Measurements from ENCODE around the gene EGFLAM. TPM values are rescaled to one million over a fixed set of nuclear protein-coding genes. Genes with fewer than 3 reads are reported as not detected.

Gene EGFLAM
- total and polyA plus RNA-seq, 3 donors from 2014 or later: 12.0 to 38.8 (median 15.2) TPM

DNA sequence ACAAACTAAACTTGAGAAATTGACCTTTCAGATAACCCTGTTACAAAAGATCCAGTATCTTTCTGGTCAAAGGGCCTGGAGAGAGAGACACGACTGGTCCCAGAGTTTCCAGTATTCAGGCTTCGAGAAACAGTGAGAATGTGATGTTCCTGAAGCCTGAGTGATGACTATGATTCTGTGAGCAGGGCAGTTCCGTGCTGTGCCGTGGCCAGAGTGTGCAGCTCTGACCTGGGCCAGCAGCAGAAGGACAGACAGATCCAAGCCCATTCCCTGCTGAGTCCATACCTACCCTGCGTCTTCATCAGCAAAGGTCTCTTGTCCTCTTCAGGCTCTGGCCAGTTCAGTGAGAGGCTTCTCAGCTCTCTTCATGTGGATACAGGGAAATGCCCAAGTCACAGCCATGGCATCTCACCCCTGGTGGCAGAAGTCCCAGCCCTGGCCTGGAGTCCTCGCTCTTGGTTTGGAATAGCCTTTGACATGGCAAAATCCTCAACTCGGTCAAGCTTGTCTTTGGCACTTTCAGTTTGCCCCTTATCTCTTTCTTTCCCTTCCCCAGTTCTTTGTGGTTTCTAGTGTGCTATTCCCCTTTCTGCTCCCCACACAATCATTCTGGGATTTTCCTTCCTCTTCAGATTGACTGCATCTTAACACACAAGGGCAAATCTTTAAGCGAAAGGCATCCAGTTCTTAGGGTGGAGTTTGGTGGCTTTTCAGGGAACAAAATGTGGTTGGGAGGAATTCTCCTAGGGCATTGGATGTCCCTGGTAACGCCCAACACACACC is 190.4 kb downstream of the EGFLAM start:
- TF ChIP-seq, protein P1, sequence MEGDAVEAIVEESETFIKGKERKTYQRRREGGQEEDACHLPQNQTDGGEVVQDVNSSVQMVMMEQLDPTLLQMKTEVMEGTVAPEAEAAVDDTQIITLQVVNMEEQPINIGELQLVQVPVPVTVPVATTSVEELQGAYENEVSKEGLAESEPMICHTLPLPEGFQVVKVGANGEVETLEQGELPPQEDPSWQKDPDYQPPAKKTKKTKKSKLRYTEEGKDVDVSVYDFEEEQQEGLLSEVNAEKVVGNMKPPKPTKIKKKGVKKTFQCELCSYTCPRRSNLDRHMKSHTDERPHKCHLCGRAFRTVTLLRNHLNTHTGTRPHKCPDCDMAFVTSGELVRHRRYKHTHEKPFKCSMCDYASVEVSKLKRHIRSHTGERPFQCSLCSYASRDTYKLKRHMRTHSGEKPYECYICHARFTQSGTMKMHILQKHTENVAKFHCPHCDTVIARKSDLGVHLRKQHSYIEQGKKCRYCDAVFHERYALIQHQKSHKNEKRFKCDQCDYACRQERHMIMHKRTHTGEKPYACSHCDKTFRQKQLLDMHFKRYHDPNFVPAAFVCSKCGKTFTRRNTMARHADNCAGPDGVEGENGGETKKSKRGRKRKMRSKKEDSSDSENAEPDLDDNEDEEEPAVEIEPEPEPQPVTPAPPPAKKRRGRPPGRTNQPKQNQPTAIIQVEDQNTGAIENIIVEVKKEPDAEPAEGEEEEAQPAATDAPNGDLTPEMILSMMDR (IDR thresholded peaks at IDR 0.05): no peak
- no peak for TF ChIP-seq POLR2A (IDR thresholded peaks at IDR 0.05)
- Histone ChIP-seq H3K27me3 (no peaks in the 10 kb centered on the region), H3K4me1 (no peaks in the 10 kb centered on the region), H3K9me3 (no peaks in the 10 kb centered on the region), H3K36me3 (ENCODE audit: low read depth, missing control alignments) (no peaks in the 10 kb centered on the region), H3K27ac (no peak overlapping the region), H3K4me3 (no peak overlapping the region)
- DNase-seq: no peak
- intact Hi-C loops (cut with DNase I; ENCODE audit: low total_unique reads): loop anchor here (10.0 kb wide), 2 partner anchors 216 to 356 kb away; no protein-coding TSS in a partner anchor
- 58 to 76% methylated on average over 8 to 9 of the region's 9 CpGs for WGBS, 2 donors

DNA sequence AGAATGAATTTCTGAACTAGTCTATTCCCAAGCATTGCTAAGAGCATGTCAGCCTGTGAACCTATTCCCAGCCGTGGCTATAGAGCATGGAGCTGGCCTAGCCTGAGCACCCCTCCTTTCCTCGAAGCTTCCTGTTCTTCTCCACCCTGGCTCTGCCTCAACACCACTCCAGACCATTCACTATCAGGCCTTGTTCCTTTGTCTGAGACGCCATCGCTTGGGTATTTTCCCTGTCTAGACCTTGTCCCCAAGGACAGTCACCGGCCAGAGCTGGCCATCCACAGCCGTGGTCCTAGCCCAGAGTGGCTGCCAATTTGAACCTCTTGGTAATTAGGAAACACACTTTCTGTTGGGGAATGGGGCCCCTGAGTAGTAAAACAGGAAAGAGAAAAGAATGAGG is 192.3 kb downstream of the EGFLAM start:
- no peak for DNase-seq
- WGBS, 2 donors: 74 to 87% methylated on average over 6 of the region's 6 CpGs
- no peaks in the 10 kb centered on the region for H3K36me3 ChIP-seq (ENCODE audit: low read depth, missing control alignments)
- H3K27ac ChIP-seq: no peak overlapping the region
- no peak overlapping the region for H3K4me3 ChIP-seq
- no peak for TF ChIP-seq POLR2A (IDR thresholded peaks at IDR 0.05)
- TF ChIP-seq, protein P1 (IDR thresholded peaks at IDR 0.05): no peak
- no peaks in the 10 kb centered on the region for H3K27me3 ChIP-seq
- intact Hi-C loops (cut with DNase I; ENCODE audit: low total_unique reads): no loop called here
- H3K9me3 ChIP-seq: no peaks in the 10 kb centered on the region
- H3K4me1 ChIP-seq: no peaks in the 10 kb centered on the region

DNA sequence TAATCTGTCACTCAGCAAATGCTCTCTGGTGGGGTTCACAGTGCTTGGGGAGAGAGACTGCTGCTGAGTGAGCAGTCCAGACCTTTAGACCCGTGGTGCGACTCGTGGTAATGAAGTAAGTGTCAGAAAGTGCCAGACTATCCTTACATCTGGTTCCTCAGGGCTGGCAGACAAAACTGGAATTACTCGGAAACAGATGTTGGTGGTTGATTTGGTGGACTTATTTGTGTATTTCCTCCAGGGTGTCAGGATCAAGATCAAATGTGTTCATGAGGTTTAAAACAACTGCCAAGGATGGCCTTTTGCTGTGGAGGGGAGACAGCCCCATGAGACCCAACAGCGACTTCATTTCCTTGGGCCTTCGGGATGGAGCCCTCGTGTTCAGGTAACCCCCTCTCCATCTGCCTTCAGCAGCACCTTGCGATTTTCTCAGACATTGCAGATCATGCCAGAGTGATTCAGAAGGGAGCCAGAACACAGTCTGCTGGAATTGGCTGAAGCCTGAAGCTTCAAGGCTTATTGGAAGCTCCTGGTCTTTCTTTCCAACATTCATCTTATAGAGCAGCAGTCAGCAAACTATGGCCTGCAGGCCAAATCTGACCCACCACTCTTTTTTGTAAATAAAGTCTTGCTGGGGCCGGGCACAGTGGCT is 192.8 kb downstream of the EGFLAM start:
- DNase-seq: no peak
- Histone ChIP-seq H3K4me1 (no peaks in the 10 kb centered on the region), H3K4me3 (no peak overlapping the region), H3K27me3 (no peaks in the 10 kb centered on the region), H3K9me3 (no peaks in the 10 kb centered on the region), H3K27ac (no peak overlapping the region), H3K36me3 (ENCODE audit: low read depth, missing control alignments) (no peaks in the 10 kb centered on the region)
- intact Hi-C loops (cut with DNase I; ENCODE audit: low total_unique reads): no loop called here
- WGBS, 2 donors: 82 to 86% methylated on average over 9 of the region's 9 CpGs
- TF ChIP-seq POLR2A (IDR thresholded peaks at IDR 0.05): no peak
- TF ChIP-seq, protein P1 (IDR thresholded peaks at IDR 0.05): no peak

DNA sequence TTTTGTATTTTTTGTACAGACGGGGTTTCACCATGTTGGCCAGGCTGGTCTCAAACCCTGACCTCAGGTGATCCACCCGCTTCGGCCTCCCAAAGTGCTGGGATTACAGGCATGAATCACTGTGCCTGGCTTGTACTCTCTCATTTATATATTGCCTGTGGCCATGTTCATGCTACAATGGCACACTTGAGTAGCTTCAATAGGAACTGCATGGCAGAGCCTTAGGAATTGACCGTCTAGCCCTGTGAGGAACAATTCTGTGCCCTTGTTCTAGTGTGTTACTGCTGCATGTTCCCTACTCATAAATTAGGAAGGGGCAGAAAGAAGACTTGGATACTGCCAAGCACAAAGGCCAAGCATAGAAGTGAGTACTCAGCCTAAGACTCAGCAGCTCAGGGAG is 193.8 kb downstream of the EGFLAM start:
- H3K27ac ChIP-seq: no peak overlapping the region
- intact Hi-C loops (cut with DNase I; ENCODE audit: low total_unique reads): no loop called here
- H3K36me3 ChIP-seq (ENCODE audit: low read depth, missing control alignments): no peaks in the 10 kb centered on the region
- H3K27me3 ChIP-seq: no peaks in the 10 kb centered on the region
- DNase-seq: no peak
- no peak overlapping the region for H3K4me3 ChIP-seq
- no peaks in the 10 kb centered on the region for H3K4me1 ChIP-seq
- no peaks in the 10 kb centered on the region for H3K9me3 ChIP-seq
- 94 to 97% methylated on average over 4 of the region's 4 CpGs for WGBS, 2 donors
- TF ChIP-seq POLR2A (IDR thresholded peaks at IDR 0.05): no peak
- TF ChIP-seq, protein P1 (IDR thresholded peaks at IDR 0.05): no peak

All from testis (tissue), 3 donors.